HS-5 (cell line): ENCODE data around the gene NOL9.

Source experiments
- DNase-seq: peaks from one replicate; pipeline ENCODE4 v3.0.0-alpha.2; 2012; ENCODE audit warnings: low read depth

Gene NOL9

GRCh38 chr1:6590046-6590445 lies 35.7 kb upstream of the NOL9 start:
- no peak for DNase-seq

- no peak for DNase-seq
Measured at GRCh38 chr1:6588893-6589520, 34.7 kb upstream of the NOL9 start.

GRCh38 chr1:6588128-6588892 lies 34.0 kb upstream of the NOL9 start:
- DNase-seq = no peak

- no peak for DNase-seq
Measured at GRCh38 chr1:6587261-6588005, 33.1 kb upstream of the NOL9 start.

- no peak for DNase-seq
Measured at GRCh38 chr1:6586404-6586816, 32.1 kb upstream of the NOL9 start.

- no peak for DNase-seq
Measured at GRCh38 chr1:6585841-6586240, 31.5 kb upstream of the NOL9 start.

- DNase-seq = no peak
Measured at GRCh38 chr1:6585081-6585722, 30.9 kb upstream of the NOL9 start.

- no peak for DNase-seq
Measured at GRCh38 chr1:6584126-6585080, 30.1 kb upstream of the NOL9 start.

GRCh38 chr1:6582370-6582769 lies 28.1 kb upstream of the NOL9 start:
- no peak for DNase-seq

- no peak for DNase-seq
Measured at GRCh38 chr1:6581561-6582305, 27.4 kb upstream of the NOL9 start.

GRCh38 chr1:6580593-6581409 lies 26.5 kb upstream of the NOL9 start:
- no peak for DNase-seq

GRCh38 chr1:6580119-6580592 lies 25.8 kb upstream of the NOL9 start:
- DNase-seq = no peak

GRCh38 chr1:6579374-6580118 lies 25.2 kb upstream of the NOL9 start, which contains the start of gene ZBTB48:
TSS of gene ZBTB48 (plus strand) at chr1:6579994. CDS start at chr1:6580610, 616 bp downstream.
- peak; percentile 87 for DNase-seq

- DNase-seq = no peak
Measured at GRCh38 chr1:6578624-6579373, 24.5 kb upstream of the NOL9 start.

- no peak for DNase-seq
Measured at GRCh38 chr1:6577831-6578525, 23.7 kb upstream of the NOL9 start.

GRCh38 chr1:6574818-6575217 lies 20.5 kb upstream of the NOL9 start:
- DNase-seq = no peak

GRCh38 chr1:6574025-6574620 lies 19.8 kb upstream of the NOL9 start:
- no peak for DNase-seq
